ENCODE measurements around the gene TRIB2. TPM values are rescaled to one million over a fixed set of nuclear protein-coding genes. Genes with fewer than 3 reads are reported as not detected.

The TRIB2 gene
- total RNA-seq, 1 experiment from 2014 or later: 145 TPM

DNA sequence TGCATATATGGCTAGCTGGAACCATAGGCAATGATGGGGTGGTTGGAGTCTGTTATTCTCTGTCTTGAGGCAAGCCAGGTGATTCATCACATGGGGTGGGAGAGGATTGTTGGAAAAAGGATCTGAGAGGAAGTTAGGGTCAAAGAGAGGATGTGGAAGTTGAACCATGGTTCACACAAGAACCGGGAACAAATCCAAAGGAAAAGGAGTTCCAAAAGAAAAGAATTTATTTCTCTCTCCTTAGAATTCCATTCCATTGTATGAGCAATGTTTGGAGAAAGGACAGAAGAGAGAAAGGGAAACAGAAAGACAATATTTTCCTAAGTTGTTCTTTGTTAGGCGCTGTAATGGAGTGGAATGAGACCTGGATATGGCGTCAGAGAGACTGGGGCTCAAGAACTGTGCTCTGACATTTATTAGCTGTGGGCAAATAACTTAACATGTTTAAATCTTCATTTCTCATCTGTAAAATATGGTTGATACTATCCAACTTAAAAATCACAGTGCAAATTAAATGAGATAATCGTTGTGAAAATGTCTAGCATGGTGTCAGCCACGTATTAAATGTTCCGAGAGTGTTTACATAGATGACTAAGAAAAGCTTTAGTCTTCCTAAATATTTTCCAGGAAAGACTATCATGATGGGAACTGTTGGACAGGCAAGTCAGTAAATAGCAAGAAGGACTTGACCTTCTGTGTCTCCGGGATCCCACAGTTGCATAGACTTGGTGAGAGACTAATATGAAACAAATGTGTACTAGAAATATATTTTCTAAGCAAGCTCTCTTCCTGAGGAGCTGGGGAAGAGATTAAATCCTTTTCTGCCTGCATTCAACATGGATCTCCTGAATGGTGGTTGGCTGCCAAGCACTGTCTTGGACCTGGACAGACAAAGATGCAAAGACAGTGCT, 71.4 kb downstream of the TRIB2 start:
- in situ Hi-C loops (cut with HindIII; ENCODE audit: low pct_unique_long_range_greater_than_20kb, low sequenced_read_pairs): no loop called here

DNA sequence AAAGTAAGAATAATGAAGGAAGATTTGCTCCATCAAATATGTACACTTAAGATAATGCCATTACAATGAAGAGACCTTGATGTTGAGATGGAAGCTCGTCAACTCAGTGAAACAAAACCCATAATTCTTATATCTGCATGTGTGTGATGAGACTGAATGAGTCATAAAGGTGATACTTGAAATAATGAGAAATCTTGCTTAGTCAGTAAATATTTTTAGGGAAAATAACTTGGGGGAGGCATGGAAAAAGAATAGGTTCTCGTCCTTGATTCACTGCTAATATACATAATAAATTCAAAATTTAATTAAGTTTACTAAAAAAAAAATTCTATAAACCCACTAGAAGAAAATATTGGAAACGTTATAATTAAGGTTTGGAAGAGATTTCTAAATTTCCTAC, 75.2 kb downstream of the TRIB2 start:
- no peak for DNase-seq (ENCODE audit: low read depth, low spot score)
- in situ Hi-C loops (cut with HindIII; ENCODE audit: low pct_unique_long_range_greater_than_20kb, low sequenced_read_pairs): no loop called here

More for the DNA sequence above, 71.4 kb downstream of the TRIB2 start:
- DNase-seq (ENCODE audit: low read depth, low spot score): no peak

Small RNAs within 50 kb of the gene (small RNA-seq; reads per million reads assigned to genes)
- 0 to 1.6 reads per million in 2 experiments for gene MIR3125

Measured in SK-MEL-5 (cell line).